GM21447 (cell line): ENCODE measurements around the gene TTC14.
"Not testable (repeated sequence)": the region's sequence is repeated elsewhere in the genome, so short reads cannot be mapped to it uniquely, and the experiment has no call there.

ENCODE experiments used
- ATAC-seq: cut with Tn5 transposase; IDR thresholded peaks from one replicate; pipeline ENCODE4 v1.9.1; 2021; ENCODE audit not compliant: unreplicated experiment

The TTC14 gene

GRCh38 chr3:180601688-180602666 lies at the start of gene TTC14:
TTC14 (plus strand) TSS chr3:180602163; CDS start chr3:180602262, 99 bp downstream.
- peak; percentile 97 for ATAC-seq

- no peak for ATAC-seq
These were observed 38.6 kb upstream of the TTC14 start for GRCh38 chr3:180563406-180563805.

GRCh38 chr3:180564676-180565075 lies 37.3 kb upstream of the TTC14 start:
- ATAC-seq, result no peak

- ATAC-seq, result no peak
These were observed 31.7 kb upstream of the TTC14 start for GRCh38 chr3:180570238-180570637.

GRCh38 chr3:180571831-180572598 lies 29.9 kb upstream of the TTC14 start:
- ATAC-seq, result peak; percentile 79

GRCh38 chr3:180575571-180575970 lies 26.4 kb upstream of the TTC14 start:
- no peak for ATAC-seq

GRCh38 chr3:180580934-180581333 lies 21.0 kb upstream of the TTC14 start:
- no peak for ATAC-seq

GRCh38 chr3:180590396-180590795 lies 11.6 kb upstream of the TTC14 start:
- no peak for ATAC-seq

- ATAC-seq, result not testable (repeated sequence)
These were observed 8.3 kb upstream of the TTC14 start for GRCh38 chr3:180593631-180594030.

GRCh38 chr3:180594631-180595558 lies 7.1 kb upstream of the TTC14 start:
- ATAC-seq, result peak; percentile 71

GRCh38 chr3:180595559-180595935 lies 6.4 kb upstream of the TTC14 start:
- no peak for ATAC-seq

GRCh38 chr3:180600473-180600872 lies 1.5 kb upstream of the TTC14 start:
- ATAC-seq, result no peak

GRCh38 chr3:180611006-180611405 lies 9.0 kb downstream of the TTC14 start:
- no peak for ATAC-seq

- no peak for ATAC-seq
These were observed 10.4 kb downstream of the TTC14 start for GRCh38 chr3:180612364-180612763.

GRCh38 chr3:180615954-180616353 lies 14.0 kb downstream of the TTC14 start:
- ATAC-seq, result no peak

- no peak for ATAC-seq
These were observed 15.1 kb downstream of the TTC14 start for GRCh38 chr3:180617049-180617448.

GRCh38 chr3:180618563-180618962 lies 16.6 kb downstream of the TTC14 start:
- ATAC-seq, result not testable (repeated sequence)

- no peak for ATAC-seq
These were observed 17.8 kb downstream of the TTC14 start for GRCh38 chr3:180619723-180620122.

GRCh38 chr3:180624714-180625113 lies 22.8 kb downstream of the TTC14 start:
- peak; percentile 64 for ATAC-seq

- ATAC-seq, result peak; percentile 95
These were observed 24.9 kb downstream of the TTC14 start for GRCh38 chr3:180626844-180627243.

GRCh38 chr3:180630371-180630770 lies 28.4 kb downstream of the TTC14 start:
- ATAC-seq, result no peak
